ENCODE results near the gene RNU6-1. TPM values are rescaled to one million over a fixed set of nuclear protein-coding genes. Genes with fewer than 3 reads are reported as not detected.

The RNU6-1 gene
- polyA plus RNA-seq, 3 donors = not detected

- Mint-ChIP-seq H3K4me1 (peaks cover 60% of the 10 kb centered on the region), H3K27ac (no peak overlapping the region), H3K27me3 (ENCODE audit: low read depth in 3 of 3) (peaks cover 80 to 99% (median 86%) of the 10 kb centered on the region in 3 donors), H3K9me3 (peaks cover 0 to 43% (median 33%) of the 10 kb centered on the region in 7 donors), H3K36me3 (peaks cover 17 to 28% of the 10 kb centered on the region in 2 donors), H3K4me3 (peak overlapping the region in 1 of 2 donors; percentile 77)
- H3K4me2 ChIP-seq (replicated peaks; ENCODE audit: extremely low read depth, low read length, poor library complexity, severe bottlenecking) = peak overlapping the region; percentile 35
- H2AFZ ChIP-seq (ENCODE audit: insufficient read depth, low read depth, low read length, poor library complexity, severe bottlenecking) = no peak overlapping the region
- H3K4me1 ChIP-seq (ENCODE audit: control insufficient read depth in 1 of 2, insufficient read depth in 2 of 2, low read length in 2 of 2) = peaks cover 42 to 73% of the 10 kb centered on the region in 2 donors
- TF ChIP-seq CTCF (IDR thresholded peaks at IDR 0.05) = no peak
- H3K27me3 ChIP-seq (ENCODE audit: control insufficient read depth in 2 of 2, insufficient read depth in 2 of 2, low read length in 2 of 2) = peaks cover 85 to 92% of the 10 kb centered on the region in 2 donors
- DNase-seq = no peak
- H3K27ac ChIP-seq (ENCODE audit: low read depth in 1 of 2, low read length in 2 of 2) = no peak overlapping the region
- H4K20me1 ChIP-seq (ENCODE audit: insufficient read depth, low read length) = no peaks in the 10 kb centered on the region
- WGBS (ENCODE audit: insufficient coverage) = 4% methylated on average over 26 of the region's 40 CpGs
- no peaks in the 10 kb centered on the region for H3K79me2 ChIP-seq (ENCODE audit: insufficient read depth, low read length)
- H3K4me3 ChIP-seq (replicated peaks in 1 of 3; ENCODE audit: low read depth in 2 of 3, low read length in 3 of 3) = no peak overlapping the region
- H3K36me3 ChIP-seq (replicated peaks in 1 of 2; ENCODE audit: control insufficient read depth in 1 of 2, insufficient read depth in 2 of 2, low read length in 2 of 2) = no peaks in the 10 kb centered on the region
- intact Hi-C loops (cut with micrococcal nuclease) = no loop called here
- no peak overlapping the region for H3K9ac ChIP-seq (ENCODE audit: insufficient read depth, low read length, poor library complexity, severe bottlenecking)
- peaks cover 9 to 58% of the 10 kb centered on the region in 2 donors for H3K9me3 ChIP-seq (replicated peaks in 1 of 2; ENCODE audit: control insufficient read depth in 1 of 2, insufficient read depth in 1 of 2, low read length in 2 of 2)
Observed at GRCh38 chr15:67828278-67828968, 11.4 kb downstream of the RNU6-1 start.

GRCh38 chr15:67827562-67828277, 12.1 kb downstream of the RNU6-1 start:
- H3K27ac Mint-ChIP-seq = no peak overlapping the region
- H3K27me3 Mint-ChIP-seq (ENCODE audit: low read depth in 3 of 3) = peaks cover 76 to 96% (median 82%) of the 10 kb centered on the region in 3 donors
- H3K9me3 ChIP-seq (replicated peaks in 1 of 2; ENCODE audit: control insufficient read depth in 1 of 2, insufficient read depth in 1 of 2, low read length in 2 of 2) = peaks cover 9 to 53% of the 10 kb centered on the region in 2 donors
- H4K20me1 ChIP-seq (ENCODE audit: insufficient read depth, low read length) = no peaks in the 10 kb centered on the region
- peak overlapping the region in 1 of 2 donors; percentile 77 for H3K4me3 Mint-ChIP-seq
- H3K4me1 ChIP-seq (ENCODE audit: control insufficient read depth in 1 of 2, insufficient read depth in 2 of 2, low read length in 2 of 2) = peaks cover 37 to 73% of the 10 kb centered on the region in 2 donors
- H3K36me3 Mint-ChIP-seq = peaks cover 13 to 26% of the 10 kb centered on the region in 2 donors
- TF ChIP-seq CTCF (IDR thresholded peaks at IDR 0.05) = no peak
- no peaks in the 10 kb centered on the region for H3K36me3 ChIP-seq (replicated peaks in 1 of 2; ENCODE audit: control insufficient read depth in 1 of 2, insufficient read depth in 2 of 2, low read length in 2 of 2)
- H3K4me3 ChIP-seq (replicated peaks in 1 of 3; ENCODE audit: low read depth in 2 of 3, low read length in 3 of 3) = no peak overlapping the region
- H3K9me3 Mint-ChIP-seq = peaks cover 0 to 43% (median 33%) of the 10 kb centered on the region in 7 donors
- 7% methylated on average over 91 of the region's 91 CpGs for WGBS (ENCODE audit: insufficient coverage)
- no peak overlapping the region for H2AFZ ChIP-seq (ENCODE audit: insufficient read depth, low read depth, low read length, poor library complexity, severe bottlenecking)
- H3K79me2 ChIP-seq (ENCODE audit: insufficient read depth, low read length) = no peaks in the 10 kb centered on the region
- peaks cover 80 to 88% of the 10 kb centered on the region in 2 donors for H3K27me3 ChIP-seq (ENCODE audit: control insufficient read depth in 2 of 2, insufficient read depth in 2 of 2, low read length in 2 of 2)
- H3K4me1 Mint-ChIP-seq = peaks cover 55% of the 10 kb centered on the region
- intact Hi-C loops (cut with micrococcal nuclease) = no loop called here
- DNase-seq = no peak
- H3K9ac ChIP-seq (ENCODE audit: insufficient read depth, low read length, poor library complexity, severe bottlenecking) = no peak overlapping the region
- H3K4me2 ChIP-seq (replicated peaks; ENCODE audit: extremely low read depth, low read length, poor library complexity, severe bottlenecking) = peak overlapping the region; percentile 35
- no peak overlapping the region for H3K27ac ChIP-seq (ENCODE audit: low read depth in 1 of 2, low read length in 2 of 2)

All from CD14-positive monocyte (primary cell).